Tibial nerve (tissue), 4 donors: Measurements from ENCODE around the gene PKHD1. TPM values are rescaled to one million over a fixed set of nuclear protein-coding genes. Genes with fewer than 3 reads are reported as not detected.

ENCODE experiments used
- DNase-seq, 2 donors: peaks; one replicate each; pipeline ENCODE4 v3.0.0-alpha.2; 2019; ENCODE audit warnings: low spot score in 2 of 2
- H3K27ac ChIP-seq, 4 donors: fragments of 200-600 bp; sonication (generic) in 3 of 4; one replicate each; pipeline ENCODE4 v1.5.1; 2017 to 2019; ENCODE audit warnings: mild to moderate bottlenecking in 1 of 4
- H3K27me3 ChIP-seq, 2 donors: fragments of 200-600 bp; sonication (generic) in 1 of 2; one replicate each; pipeline versions ENCODE4 v1.5.1 to v1.6.0; 2017 to 2019
- H3K36me3 ChIP-seq, 3 donors: fragments of 200-600 bp; sonication (generic); one replicate each; pipeline ENCODE4 v1.5.1; 2018 to 2019
- H3K4me1 ChIP-seq, 4 donors: fragments of 200-600 bp; sonication (generic) in 3 of 4; one replicate each; pipeline ENCODE4 v1.5.1; 2017 to 2019
- H3K4me3 ChIP-seq, 4 donors: fragments of 200-600 bp; sonication (generic) in 3 of 4; one replicate each; pipeline ENCODE4 v1.5.1; 2017 to 2019; ENCODE audit warnings: mild to moderate bottlenecking in 1 of 4, moderate library complexity in 1 of 4
- H3K9me3 ChIP-seq, 4 donors: fragments of 200-600 bp; sonication (generic) in 3 of 4; one replicate each; pipeline ENCODE4 v1.5.1; 2017 to 2019
- EP300 ChIP-seq, 2 donors: sonication (generic); formaldehyde crosslinking; IDR thresholded peaks; one replicate each; pipeline ENCODE4 v1.6.1; 2017; ENCODE audit warnings: antibody characterized with exemption in 2 of 2, mild to moderate bottlenecking in 1 of 2
- POLR2A ChIP-seq, 2 donors: fragments of 450-650 bp; IDR thresholded peaks; one replicate each; pipeline ENCODE4 v1.6.1; 2017; ENCODE audit warnings: antibody characterized with exemption in 2 of 2, mild to moderate bottlenecking in 2 of 2, moderate library complexity in 2 of 2
- WGBS, 2 donors: methylation state at CpG; one replicate each; pipeline ENCODE4 v1.1.5; 2018; 5-methylcytosine and 5-hydroxymethylcytosine counted together
- total RNA-seq, 4 donors: library from RNA; depleted of rRNA; stranded (reverse); fragments of >200 nt; gene quantifications; one replicate each; pipeline ENCODE4 v1.1.0, GENCODE V29; 2016
- TF ChIP-seq, protein P1 (sequence below), 5 experiments: fragments of 200-600 bp in 3 of 5; fragments of 450-650 bp in 2 of 5; sonication (generic) in 3 of 5; IDR thresholded peaks; one replicate each; pipeline ENCODE4 v1.5.1; 2016 to 2019; ENCODE audit warnings: antibody characterized with exemption in 5 of 5, mild to moderate bottlenecking in 3 of 5, moderate library complexity in 2 of 5

PKHD1 gene, protein sequence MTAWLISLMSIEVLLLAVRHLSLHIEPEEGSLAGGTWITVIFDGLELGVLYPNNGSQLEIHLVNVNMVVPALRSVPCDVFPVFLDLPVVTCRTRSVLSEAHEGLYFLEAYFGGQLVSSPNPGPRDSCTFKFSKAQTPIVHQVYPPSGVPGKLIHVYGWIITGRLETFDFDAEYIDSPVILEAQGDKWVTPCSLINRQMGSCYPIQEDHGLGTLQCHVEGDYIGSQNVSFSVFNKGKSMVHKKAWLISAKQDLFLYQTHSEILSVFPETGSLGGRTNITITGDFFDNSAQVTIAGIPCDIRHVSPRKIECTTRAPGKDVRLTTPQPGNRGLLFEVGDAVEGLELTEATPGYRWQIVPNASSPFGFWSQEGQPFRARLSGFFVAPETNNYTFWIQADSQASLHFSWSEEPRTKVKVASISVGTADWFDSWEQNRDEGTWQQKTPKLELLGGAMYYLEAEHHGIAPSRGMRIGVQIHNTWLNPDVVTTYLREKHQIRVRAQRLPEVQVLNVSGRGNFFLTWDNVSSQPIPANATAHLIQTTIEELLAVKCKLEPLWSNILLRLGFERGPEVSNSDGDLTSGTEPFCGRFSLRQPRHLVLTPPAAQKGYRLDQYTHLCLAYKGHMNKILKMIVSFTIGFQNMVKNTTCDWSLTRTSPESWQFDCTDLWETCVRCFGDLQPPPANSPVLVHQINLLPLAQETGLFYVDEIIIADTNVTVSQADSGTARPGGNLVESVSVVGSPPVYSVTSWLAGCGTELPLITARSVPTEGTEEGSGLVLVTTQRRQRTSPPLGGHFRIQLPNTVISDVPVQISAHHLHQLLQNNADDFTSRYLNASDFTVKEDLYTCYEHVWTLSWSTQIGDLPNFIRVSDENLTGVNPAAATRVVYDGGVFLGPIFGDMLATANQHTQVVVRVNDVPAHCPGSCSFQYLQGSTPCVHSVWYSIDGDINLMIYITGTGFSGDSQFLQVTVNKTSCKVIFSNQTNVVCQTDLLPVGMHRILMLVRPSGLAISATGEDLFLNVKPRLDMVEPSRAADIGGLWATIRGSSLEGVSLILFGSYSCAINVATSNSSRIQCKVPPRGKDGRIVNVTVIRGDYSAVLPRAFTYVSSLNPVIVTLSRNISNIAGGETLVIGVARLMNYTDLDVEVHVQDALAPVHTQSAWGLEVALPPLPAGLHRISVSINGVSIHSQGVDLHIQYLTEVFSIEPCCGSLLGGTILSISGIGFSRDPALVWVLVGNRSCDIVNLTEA (N-terminal part only)
- under 1 TPM; under 0.01 to 0.22 (median 0.20) TPM for total RNA-seq

GRCh38 chr6:52087498-52087999, at the start of gene PKHD1:
Gene PKHD1 (minus strand): TSS chr6:52087613. CDS start chr6:52084933, 2,680 bp downstream.
- WGBS, 2 donors, result 44 to 59% methylated on average over 7 of the region's 7 CpGs
- Histone ChIP-seq H3K4me3 (no peak within 1 kb of the TSS), H3K9me3 (no peaks in the 10 kb centered on the region), H3K27ac (no peak within 1 kb of the TSS), H3K36me3 (no peaks in the 10 kb centered on the region), H3K4me1 (no peaks in the 10 kb centered on the region), H3K27me3 (no peaks in the 10 kb centered on the region)
- DNase-seq, result no peak
- TF ChIP-seq, protein P1, sequence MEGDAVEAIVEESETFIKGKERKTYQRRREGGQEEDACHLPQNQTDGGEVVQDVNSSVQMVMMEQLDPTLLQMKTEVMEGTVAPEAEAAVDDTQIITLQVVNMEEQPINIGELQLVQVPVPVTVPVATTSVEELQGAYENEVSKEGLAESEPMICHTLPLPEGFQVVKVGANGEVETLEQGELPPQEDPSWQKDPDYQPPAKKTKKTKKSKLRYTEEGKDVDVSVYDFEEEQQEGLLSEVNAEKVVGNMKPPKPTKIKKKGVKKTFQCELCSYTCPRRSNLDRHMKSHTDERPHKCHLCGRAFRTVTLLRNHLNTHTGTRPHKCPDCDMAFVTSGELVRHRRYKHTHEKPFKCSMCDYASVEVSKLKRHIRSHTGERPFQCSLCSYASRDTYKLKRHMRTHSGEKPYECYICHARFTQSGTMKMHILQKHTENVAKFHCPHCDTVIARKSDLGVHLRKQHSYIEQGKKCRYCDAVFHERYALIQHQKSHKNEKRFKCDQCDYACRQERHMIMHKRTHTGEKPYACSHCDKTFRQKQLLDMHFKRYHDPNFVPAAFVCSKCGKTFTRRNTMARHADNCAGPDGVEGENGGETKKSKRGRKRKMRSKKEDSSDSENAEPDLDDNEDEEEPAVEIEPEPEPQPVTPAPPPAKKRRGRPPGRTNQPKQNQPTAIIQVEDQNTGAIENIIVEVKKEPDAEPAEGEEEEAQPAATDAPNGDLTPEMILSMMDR (IDR thresholded peaks at IDR 0.05), result no peak
- TF ChIP-seq POLR2A (IDR thresholded peaks at IDR 0.05), result no peak
- TF ChIP-seq EP300 (IDR thresholded peaks at IDR 0.05), result no peak

DNA sequence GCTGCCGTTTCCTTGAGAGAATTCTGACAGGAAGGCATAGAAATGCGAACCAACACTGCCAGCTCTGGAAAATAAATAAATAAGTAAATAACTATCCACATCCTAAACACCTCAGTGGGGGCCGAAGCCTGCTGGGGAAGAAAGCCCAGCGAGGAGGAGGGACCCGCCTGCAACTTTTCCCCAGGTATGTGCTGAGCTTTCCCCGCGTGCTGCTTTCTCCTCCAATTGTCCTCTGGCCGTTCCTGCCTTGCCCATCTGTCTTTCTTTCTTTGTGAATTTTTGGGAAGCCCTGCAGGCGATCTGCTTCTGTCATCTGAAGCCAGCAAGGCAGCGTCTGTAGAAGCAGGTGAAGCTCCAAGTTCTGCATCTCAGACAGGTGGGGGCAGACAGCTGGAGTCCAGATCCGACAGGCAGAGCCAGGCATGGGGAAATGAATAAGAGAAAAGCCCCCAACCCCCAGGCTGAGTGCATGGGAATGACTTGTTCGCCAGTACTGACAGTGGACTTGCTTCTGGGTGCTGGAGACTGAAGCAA, 49.6 kb upstream of the PKHD1 start:
- H3K4me3 ChIP-seq, result no peak overlapping the region
- peaks cover 0 to 6% of the 10 kb centered on the region in 2 donors for H3K27me3 ChIP-seq
- 65 to 68% methylated on average over 12 of the region's 12 CpGs for WGBS, 2 donors

GRCh38 chr6:52136055-52136454, 48.6 kb upstream of the PKHD1 start:
- TF ChIP-seq, protein P1 (IDR thresholded peaks at IDR 0.05), result no peak
- TF ChIP-seq POLR2A (IDR thresholded peaks at IDR 0.05), result no peak
- no peak for TF ChIP-seq EP300 (IDR thresholded peaks at IDR 0.05)
- Histone ChIP-seq H3K4me3 (no peak overlapping the region), H3K36me3 (no peaks in the 10 kb centered on the region), H3K27me3 (peaks cover 0 to 6% of the 10 kb centered on the region in 2 donors), H3K27ac (no peak overlapping the region), H3K4me1 (peaks cover 0 to 8% (median 0%) of the 10 kb centered on the region in 4 donors), H3K9me3 (no peaks in the 10 kb centered on the region)
- no peak for DNase-seq
- 62 to 74% methylated on average over 4 of the region's 4 CpGs for WGBS, 2 donors

More for the DNA sequence above, 49.6 kb upstream of the PKHD1 start:
- Histone ChIP-seq H3K4me1 (peaks cover 0 to 8% (median 0%) of the 10 kb centered on the region in 4 donors), H3K27ac (no peak overlapping the region), H3K9me3 (no peaks in the 10 kb centered on the region), H3K36me3 (no peaks in the 10 kb centered on the region)
- TF ChIP-seq, protein P1 (IDR thresholded peaks at IDR 0.05), result no peak
- TF ChIP-seq EP300 (IDR thresholded peaks at IDR 0.05) (no peak), POLR2A (IDR thresholded peaks at IDR 0.05) (no peak)
- no peak for DNase-seq

DNA sequence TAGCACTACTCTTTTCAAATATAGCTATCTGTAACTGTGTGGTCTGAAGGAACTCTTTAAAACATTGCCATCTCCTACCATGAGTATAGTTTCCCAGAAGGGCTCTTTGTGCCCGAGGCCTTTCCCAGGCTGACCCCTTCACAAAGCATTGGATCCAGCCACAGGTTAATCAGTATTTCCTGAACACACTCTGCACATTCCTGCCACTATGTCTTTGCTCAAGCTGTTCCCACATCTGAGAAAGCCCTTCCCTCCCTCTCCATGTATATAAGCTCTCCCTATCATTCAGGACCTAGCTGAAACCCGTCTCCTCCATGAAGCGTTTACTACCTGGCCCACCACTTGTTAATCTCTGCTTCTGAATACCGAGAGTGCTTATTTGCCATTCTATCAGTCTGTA, 47.8 kb upstream of the PKHD1 start:
- Histone ChIP-seq H3K27me3 (peaks cover 0 to 6% of the 10 kb centered on the region in 2 donors), H3K4me1 (peaks cover 0 to 8% (median 0%) of the 10 kb centered on the region in 4 donors), H3K9me3 (no peaks in the 10 kb centered on the region), H3K27ac (no peak overlapping the region), H3K36me3 (no peaks in the 10 kb centered on the region), H3K4me3 (no peak overlapping the region)
- DNase-seq, result no peak
- 90 to 96% methylated on average over 4 of the region's 4 CpGs for WGBS, 2 donors
- TF ChIP-seq EP300 (IDR thresholded peaks at IDR 0.05) (no peak), POLR2A (IDR thresholded peaks at IDR 0.05) (no peak)
- TF ChIP-seq, protein P1 (IDR thresholded peaks at IDR 0.05), result no peak
